NCI-H1694 (cell line): ENCODE measurements around the gene MTREX.

ENCODE experiments used
- DNase-seq: peaks from one replicate; lab custom pipeline; 2025; lab: John Stamatoyannopoulos, UW

MTREX gene

DNA sequence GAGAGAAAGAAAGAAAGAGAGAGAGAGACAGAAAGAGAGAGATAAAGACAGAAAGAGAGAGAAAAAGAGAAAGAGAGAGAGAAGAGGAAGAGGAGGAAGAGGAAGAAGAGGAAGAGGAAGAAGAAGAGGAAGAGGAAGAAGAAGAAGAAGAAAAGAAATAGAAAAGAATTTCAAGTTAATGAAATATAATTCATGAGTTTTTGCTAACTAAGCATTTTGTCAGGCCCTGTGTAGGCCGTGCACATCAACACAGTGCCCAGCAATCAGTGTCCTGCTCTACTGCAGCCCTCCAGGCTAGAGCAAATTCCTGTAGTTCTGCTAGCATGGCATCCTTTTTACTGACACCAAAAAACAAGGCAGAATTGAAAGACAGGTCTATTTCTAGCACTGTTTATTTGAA, 164.9 kb downstream of the MTREX start:
- no peak for DNase-seq
